HepG2 (cell line): Measurements from ENCODE around the gene SAMD15.

Experiments used
- SALL1 ChIP-seq: sonication (generic); formaldehyde crosslinking; IDR thresholded peaks from 2 replicates; pipeline ENCODE4 v1.8.0; 2022; ENCODE audit warnings: mild to moderate bottlenecking, missing genetic modification reagents
- STAG1 ChIP-seq: sonication (generic); formaldehyde crosslinking; IDR thresholded peaks from 2 replicates; pipeline ENCODE4 v1.4.0; 2020; ENCODE audit warnings: missing genetic modification reagents
- ZNF142 ChIP-seq: sonication (generic); formaldehyde crosslinking; IDR thresholded peaks from 2 replicates; pipeline ENCODE4 v1.4.0; 2020; ENCODE audit warnings: missing genetic modification reagents
- ZNF276 ChIP-seq: sonication (generic); formaldehyde crosslinking; IDR thresholded peaks from 2 replicates; pipeline ENCODE4 v1.4.0; 2020; ENCODE audit warnings: mild to moderate bottlenecking, low read depth, missing genetic modification reagents

- TF ChIP-seq ZNF276 (CRISPR knock-in tag) (no peak), STAG1 (no peak), ZNF142 (CRISPR knock-in tag) (no peak), SALL1 (CRISPR knock-in tag) (no peak)
Observed at GRCh38 chr14:77426396-77426795, 49.2 kb downstream of the SAMD15 start.
